A549 treated with CORT108297 at 1 μM for 4 hours (cell line): ENCODE results near the gene KLF1. TPM values are rescaled to one million over a fixed set of nuclear protein-coding genes. Genes with fewer than 3 reads are reported as not detected.

Source experiments
- total RNA-seq: library from RNA; stranded (reverse); fragments of 200-300 nt; extraction: Qiagen RNA extraction; gene quantifications from 5 replicates; pipeline ENCODE4 v1.2.3, GENCODE V29; 2022

KLF1 gene
- 0.05 to 0.09 TPM (median 0.06 TPM) in 3 of 5 replicates, not detected in the others for total RNA-seq

DNA sequence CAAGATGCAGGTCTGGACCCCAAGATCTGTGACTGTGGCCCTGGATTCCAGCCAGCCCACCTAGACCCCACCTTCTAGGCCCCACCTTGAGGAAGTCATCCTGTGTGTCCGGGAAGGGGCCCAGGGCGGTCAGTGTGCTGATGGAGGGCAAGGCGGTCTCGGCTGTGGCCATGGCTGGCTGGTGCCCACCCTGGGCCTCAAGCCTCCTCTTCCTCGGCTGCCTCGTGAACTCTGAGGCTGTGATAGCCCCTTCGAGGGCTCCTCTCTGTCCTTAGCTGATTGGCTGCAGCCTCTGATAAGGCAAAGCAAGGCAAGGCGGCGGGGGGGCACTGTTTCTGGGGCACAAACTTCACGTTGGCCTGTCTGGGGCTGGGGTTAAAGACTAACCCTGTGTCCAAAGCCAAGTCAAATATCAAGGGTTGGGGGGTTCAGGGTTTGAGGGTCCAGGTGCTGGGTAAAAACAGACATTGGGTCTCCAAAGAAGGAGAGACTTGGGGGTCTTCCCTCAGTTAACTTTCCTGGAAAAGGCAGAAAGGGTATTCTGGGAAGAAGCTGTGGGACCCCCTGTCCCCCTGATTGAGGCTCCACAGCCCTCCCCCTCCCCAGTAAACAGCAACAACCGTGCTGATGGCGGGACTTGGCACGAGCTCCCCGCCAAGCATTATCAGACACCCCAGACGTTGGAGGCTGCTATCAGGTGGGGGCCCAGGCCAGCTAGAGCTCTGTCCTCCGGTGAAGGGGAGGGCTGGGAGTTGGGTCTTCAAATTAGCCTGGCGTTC is at the start of gene KLF1:
KLF1 (minus strand) TSS at position 233 of the 779 bp plus-strand sequence; CDS start at position 172, 61 bp downstream.

DNA sequence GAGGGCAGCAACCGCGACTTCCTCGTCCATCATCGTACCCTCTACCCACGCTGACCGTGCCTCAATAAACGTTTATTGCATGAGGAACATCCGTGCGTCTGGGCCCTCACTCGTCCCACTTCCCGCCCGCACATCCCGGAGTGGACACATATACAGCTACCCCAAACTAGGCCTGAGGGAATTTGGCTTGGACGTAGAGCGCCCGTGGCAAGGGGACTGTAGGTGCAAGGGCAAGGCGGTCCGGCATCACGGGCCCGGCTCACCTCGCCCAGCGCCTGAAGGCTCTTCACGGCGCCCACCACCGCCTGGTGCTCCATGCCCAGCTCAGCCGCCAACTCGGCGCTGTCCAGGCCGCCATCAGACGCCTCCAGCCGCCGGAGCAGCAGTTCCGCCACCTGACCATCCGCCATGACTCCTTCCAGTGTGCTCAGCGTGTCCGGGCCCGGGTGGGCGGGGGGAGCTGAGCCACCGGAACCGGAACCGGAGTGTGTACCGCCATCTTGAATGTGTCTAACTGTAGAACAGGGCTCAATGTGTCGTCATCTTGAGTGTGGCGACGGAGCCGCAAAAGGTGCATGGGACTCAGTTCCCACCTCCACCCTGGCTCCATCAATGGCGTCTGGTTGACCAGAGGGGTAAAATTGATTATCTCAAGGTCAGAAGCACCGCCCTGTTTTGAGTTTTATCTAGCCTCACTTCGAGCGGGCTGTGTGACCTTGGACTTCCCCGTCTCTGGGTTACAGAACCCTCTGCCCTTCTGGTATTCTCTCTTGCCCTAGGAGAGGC is 46.5 kb upstream of the KLF1 start, which contains the start of gene FARSA:
FARSA (minus strand) TSS at position 425 of the 786 bp plus-strand sequence; CDS start at position 410, 15 bp downstream.

DNA sequence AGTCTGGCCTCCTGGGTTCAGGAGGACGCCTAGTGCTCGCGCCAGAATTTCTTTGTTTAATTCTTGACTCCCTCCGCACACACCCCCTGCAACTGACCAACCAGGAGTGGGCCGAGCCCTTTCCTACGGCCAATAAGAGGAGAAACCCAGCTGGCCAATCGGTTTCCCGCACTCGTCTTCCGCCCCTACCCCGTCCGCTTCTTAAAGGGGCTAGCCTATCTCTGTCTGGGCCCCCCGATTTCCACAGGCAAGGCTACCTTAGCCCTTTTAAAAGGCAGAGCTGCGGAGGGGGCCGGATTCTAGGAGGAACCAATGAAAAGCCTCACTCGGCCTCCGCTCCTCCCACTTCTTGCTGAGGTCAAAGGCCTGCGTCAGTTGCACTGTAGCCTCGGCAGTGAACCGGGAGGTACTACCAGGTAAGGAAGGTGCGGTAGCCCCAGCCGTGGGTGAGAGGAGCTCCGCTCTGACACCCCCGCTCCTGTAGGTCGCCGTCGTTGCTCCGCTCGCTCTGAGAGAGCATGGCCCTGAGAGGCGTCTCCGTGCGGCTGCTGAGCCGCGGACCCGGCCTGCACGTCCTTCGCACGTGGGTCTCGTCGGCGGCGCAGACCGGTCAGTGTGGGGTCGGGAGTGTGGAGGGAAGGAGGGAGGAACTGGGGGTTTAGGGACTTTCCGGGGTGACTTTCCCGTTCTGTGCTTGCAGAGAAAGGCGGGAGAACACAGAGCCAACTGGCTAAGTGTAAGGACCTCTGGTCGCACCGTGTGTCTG is 4.0 kb upstream of the KLF1 start, which contains the start of gene GCDH:
GCDH (plus strand) TSS at position 374 of the 766 bp plus-strand sequence; CDS start at position 519, 145 bp downstream.

DNA sequence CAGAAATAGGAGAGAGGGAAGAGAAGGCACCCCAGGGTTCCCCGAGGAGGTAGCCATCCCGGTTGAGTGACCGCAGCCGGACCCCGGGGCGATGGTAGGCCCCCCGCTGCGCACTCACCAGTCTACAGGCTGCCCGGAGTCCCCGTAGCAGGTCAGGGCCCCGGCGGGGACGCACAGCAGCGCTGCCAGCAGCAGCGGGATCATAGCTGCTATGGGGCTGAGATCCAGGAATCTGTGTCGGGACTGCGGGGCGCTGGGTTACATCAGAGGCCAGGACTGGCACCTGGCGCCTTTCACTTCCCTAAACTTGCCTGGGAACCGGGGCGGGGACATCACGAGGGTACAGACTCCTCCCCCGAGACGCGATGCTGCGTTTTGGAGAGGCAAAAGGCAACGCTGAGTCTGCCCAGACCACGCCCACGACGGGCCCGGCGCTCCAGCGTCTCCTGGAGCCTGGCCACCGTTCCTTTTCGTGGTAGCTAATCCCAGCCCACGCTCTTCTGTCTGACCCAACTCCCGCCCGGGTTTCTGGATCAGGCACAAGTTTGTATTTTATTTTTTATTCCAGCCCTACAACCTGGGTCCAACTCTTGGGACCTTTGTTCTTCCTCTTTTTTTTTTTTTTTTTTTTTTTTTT is 5.7 kb downstream of the KLF1 start, which contains the start of gene DNASE2:
DNASE2 (minus strand) TSS at position 278 of the 637 bp plus-strand sequence; CDS start at position 204, 74 bp downstream.

DNA sequence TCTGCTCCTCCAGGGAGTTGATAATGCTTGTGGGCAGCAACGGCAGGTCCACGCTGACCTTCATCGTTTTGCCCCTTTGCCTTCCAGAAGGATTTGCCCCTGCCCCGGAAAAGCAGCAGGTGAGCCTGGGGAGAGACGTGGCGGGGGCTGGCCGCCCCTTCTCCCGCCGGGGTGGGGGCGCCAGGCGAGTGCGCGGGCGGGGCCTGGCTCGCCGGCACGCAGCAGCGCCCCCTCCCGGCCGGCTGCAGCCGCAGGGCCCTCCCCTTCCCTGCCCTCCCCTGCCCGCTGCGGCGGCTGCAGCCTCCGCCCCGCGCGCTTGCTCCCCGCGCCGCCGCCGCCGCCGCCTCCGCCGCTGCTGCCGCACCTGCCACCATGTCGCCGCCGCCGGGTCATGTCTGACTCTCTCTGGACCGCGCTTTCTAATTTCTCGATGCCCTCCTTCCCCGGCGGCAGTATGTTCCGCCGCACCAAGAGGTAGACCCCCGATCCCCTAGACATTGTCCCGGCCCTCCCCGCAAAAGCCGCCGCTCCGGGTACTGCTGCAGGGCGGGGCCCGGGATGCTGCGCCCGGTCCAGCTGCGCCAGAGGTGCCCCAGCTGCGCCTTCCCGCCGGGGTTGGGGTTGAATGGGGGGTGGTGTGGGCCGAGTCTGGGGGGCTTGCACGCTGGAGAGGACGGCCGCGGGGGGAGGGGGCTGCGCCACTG is 48.7 kb downstream of the KLF1 start, which contains the start of gene MAST1:
MAST1 (plus strand) TSS at position 334 of the 704 bp plus-strand sequence; CDS start at position 392, 58 bp downstream.

DNA sequence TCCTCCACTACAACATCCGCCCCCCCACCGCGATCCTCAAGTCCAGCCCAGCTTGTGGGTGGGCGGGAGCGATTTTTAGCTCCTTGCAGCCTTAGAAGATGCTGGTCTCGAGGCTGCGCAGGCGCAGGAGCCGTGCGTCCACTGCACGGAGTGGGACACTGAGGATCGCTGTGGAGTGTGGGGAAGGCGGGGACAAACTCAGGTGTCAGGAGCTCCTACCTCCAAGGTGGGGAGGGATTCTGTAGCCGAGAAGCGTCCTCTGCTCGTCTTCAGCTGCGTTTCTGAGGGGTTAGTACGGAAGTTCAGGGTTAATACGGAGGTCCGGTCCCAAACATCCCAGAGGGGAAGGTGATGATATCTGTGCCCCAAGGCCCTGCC is 52.4 kb downstream of the KLF1 start, which contains the start of gene RTBDN:
RTBDN (minus strand) TSS at position 14 of the 378 bp plus-strand sequence. CDS start 4,600 bp downstream, outside the sequence.

Other genes with a start within 250 kb of the KLF1 start
- gene MAN2B1, start 220.5 kb downstream of the KLF1 start, total RNA-seq: 15.9 to 21.9 TPM (median 21.4 TPM) in 5 replicates
- gene WDR83, start 220.4 kb downstream of the KLF1 start, total RNA-seq: 9.3 to 11.8 TPM (median 10.9 TPM) in 5 replicates
- gene DHPS, start 205.3 kb downstream of the KLF1 start, total RNA-seq: 40.0 to 54.0 TPM (median 49.9 TPM) in 5 replicates
- gene GNG14, start 199.2 kb downstream of the KLF1 start, total RNA-seq: not detected in 5 replicates
- gene FBXW9, start 190.6 kb downstream of the KLF1 start, total RNA-seq: 8.7 to 14.0 TPM (median 13.4 TPM) in 5 replicates
- 25.5 to 39.5 TPM (median 35.3 TPM) in 5 replicates for gene TNPO2, start 163.3 kb downstream of the KLF1 start, total RNA-seq
- gene TRIR, start 152.5 kb downstream of the KLF1 start, total RNA-seq: 160 to 199 TPM (median 197 TPM) in 5 replicates
- gene GET3, start 149.7 kb downstream of the KLF1 start, total RNA-seq: 67.6 to 102 TPM (median 95.8 TPM) in 5 replicates
- gene BEST2, start 135.4 kb downstream of the KLF1 start, total RNA-seq: 0.24 to 0.35 TPM (median 0.28 TPM) in 4 of 5 replicates, not detected in the other
- 9.8 to 12.4 TPM (median 10.8 TPM) in 5 replicates for gene HOOK2, start 111.6 kb downstream of the KLF1 start, total RNA-seq
- gene JUNB, start 95.7 kb downstream of the KLF1 start, total RNA-seq: 97.7 to 170 TPM (median 137 TPM) in 5 replicates
- gene PRDX2, start 85.4 kb downstream of the KLF1 start, total RNA-seq: 0.18 to 1.1 TPM (median 0.80 TPM) in 5 replicates
- gene THSD8, start 85.1 kb downstream of the KLF1 start, total RNA-seq: 6.2 to 15.8 TPM (median 9.6 TPM) in 4 of 5 replicates, not detected in the other
- gene RNASEH2A, start 80.6 kb downstream of the KLF1 start, total RNA-seq: 37.6 to 51.5 TPM (median 48.6 TPM) in 5 replicates
- 0.10 to 0.27 TPM (median 0.14 TPM) in 4 of 5 replicates, not detected in the other for gene RTBDN, start 52.6 kb downstream of the KLF1 start, total RNA-seq
- 1.5 to 2.0 TPM (median 1.9 TPM) in 5 replicates for gene MAST1, start 48.7 kb downstream of the KLF1 start, total RNA-seq
- gene DNASE2, start 5.8 kb downstream of the KLF1 start, total RNA-seq: 27.2 to 33.8 TPM (median 32.3 TPM) in 5 replicates
- 8.8 to 10.0 TPM (median 9.4 TPM) in 5 replicates for gene GCDH, start 4.0 kb upstream of the KLF1 start, total RNA-seq
- gene SYCE2, start 32.1 kb upstream of the KLF1 start, total RNA-seq: 0.28 to 0.70 TPM (median 0.38 TPM) in 5 replicates
- gene FARSA, start 46.5 kb upstream of the KLF1 start, total RNA-seq: 75.2 to 82.8 TPM (median 78.2 TPM) in 5 replicates
- gene CALR, start 51.4 kb upstream of the KLF1 start, total RNA-seq: 507 to 554 TPM (median 516 TPM) in 5 replicates
- gene RAD23A, start 58.7 kb upstream of the KLF1 start, total RNA-seq: 70.7 to 86.3 TPM (median 80.4 TPM) in 5 replicates
- gene GADD45GIP1, start 70.0 kb upstream of the KLF1 start, total RNA-seq: 30.1 to 58.7 TPM (median 54.9 TPM) in 5 replicates
- 0.03 to 0.08 TPM (median 0.06 TPM) in 5 replicates for gene DAND5, start 82.4 kb upstream of the KLF1 start, total RNA-seq
- gene NFIX, start 108.3 kb upstream of the KLF1 start, total RNA-seq: 3.3 to 5.1 TPM (median 4.6 TPM) in 5 replicates
- gene LYL1, start 215.7 kb upstream of the KLF1 start, total RNA-seq: 0.61 to 1.0 TPM (median 0.85 TPM) in 5 replicates
- 38.1 to 45.9 TPM (median 40.7 TPM) in 5 replicates for gene TRMT1, start 229.5 kb upstream of the KLF1 start, total RNA-seq
- 31.3 to 44.9 TPM (median 41.3 TPM) in 5 replicates for gene NACC1, start 231.1 kb upstream of the KLF1 start, total RNA-seq